Ovary (tissue), 3 donors: ENCODE data around the gene HEXIM2.

ENCODE experiments used
- EP300 ChIP-seq: sonication (generic); formaldehyde crosslinking; IDR thresholded peaks from one replicate; pipeline ENCODE4 v1.6.1; 2017; ENCODE audit warnings: antibody characterized with exemption
- POLR2A ChIP-seq: fragments of 450-650 bp; IDR thresholded peaks from one replicate; pipeline ENCODE4 v1.6.1; 2017; ENCODE audit warnings: antibody characterized with exemption, mild to moderate bottlenecking, moderate library complexity
- TF ChIP-seq, protein P1 (sequence below), 3 donors: fragments of 450-650 bp in 2 of 3; fragments of 200-600 bp in 1 of 3; IDR thresholded peaks; one replicate each; pipeline versions ENCODE4 v1.5.1 to v1.8.0; 2016 to 2022; ENCODE audit warnings: antibody characterized with exemption in 3 of 3, mild to moderate bottlenecking in 1 of 3
- donor health status: DM: no; HTN: no; CAD: no.

DNA sequence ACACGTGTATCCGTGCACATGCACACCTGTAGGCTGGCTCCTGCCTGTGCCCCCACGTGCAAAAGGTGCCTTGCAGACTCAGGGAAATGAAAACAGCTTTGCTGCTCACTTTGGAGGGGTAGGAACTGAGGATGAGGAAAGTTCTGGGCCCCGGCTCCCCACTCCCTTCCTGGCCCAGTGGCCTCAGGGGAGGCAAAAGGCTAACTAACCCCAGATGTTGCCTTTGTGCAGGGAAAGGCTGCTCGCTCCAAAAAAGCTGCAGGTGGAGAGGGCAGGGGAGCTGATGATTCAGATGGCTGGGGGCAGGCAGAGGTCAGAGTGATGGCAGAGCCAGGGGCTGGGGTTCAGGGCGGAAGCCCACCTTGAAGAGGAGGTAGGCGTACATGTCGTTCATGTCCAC lies 41.7 kb upstream of the HEXIM2 start:
- TF ChIP-seq, protein P1, sequence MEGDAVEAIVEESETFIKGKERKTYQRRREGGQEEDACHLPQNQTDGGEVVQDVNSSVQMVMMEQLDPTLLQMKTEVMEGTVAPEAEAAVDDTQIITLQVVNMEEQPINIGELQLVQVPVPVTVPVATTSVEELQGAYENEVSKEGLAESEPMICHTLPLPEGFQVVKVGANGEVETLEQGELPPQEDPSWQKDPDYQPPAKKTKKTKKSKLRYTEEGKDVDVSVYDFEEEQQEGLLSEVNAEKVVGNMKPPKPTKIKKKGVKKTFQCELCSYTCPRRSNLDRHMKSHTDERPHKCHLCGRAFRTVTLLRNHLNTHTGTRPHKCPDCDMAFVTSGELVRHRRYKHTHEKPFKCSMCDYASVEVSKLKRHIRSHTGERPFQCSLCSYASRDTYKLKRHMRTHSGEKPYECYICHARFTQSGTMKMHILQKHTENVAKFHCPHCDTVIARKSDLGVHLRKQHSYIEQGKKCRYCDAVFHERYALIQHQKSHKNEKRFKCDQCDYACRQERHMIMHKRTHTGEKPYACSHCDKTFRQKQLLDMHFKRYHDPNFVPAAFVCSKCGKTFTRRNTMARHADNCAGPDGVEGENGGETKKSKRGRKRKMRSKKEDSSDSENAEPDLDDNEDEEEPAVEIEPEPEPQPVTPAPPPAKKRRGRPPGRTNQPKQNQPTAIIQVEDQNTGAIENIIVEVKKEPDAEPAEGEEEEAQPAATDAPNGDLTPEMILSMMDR (IDR thresholded peaks at IDR 0.05) = no peak
- no peak for TF ChIP-seq POLR2A
- TF ChIP-seq EP300 = no peak
